H9 (cell line): Measurements from ENCODE around the gene TNKS1BP1. TPM values are rescaled to one million over a fixed set of nuclear protein-coding genes. Genes with fewer than 3 reads are reported as not detected.

Experiments
- DNase-seq: peaks from one replicate; pipeline ENCODE4 v3.0.0-alpha.2; 2017
- H2AFZ ChIP-seq: one replicate; pipeline ENCODE4 v1.6.1; 2013; ENCODE audit warnings: mild to moderate bottlenecking, low read length, control low read depth, moderate library complexity
- H2AK5ac ChIP-seq: 2 replicates; pipeline ENCODE4 v1.6.1; 2013; ENCODE audit warnings: low read length, control low read depth, mixed read lengths; ENCODE audit not compliant: insufficient read length
- H2BK120ac ChIP-seq: one replicate; pipeline ENCODE4 v1.6.1; 2013; ENCODE audit warnings: low read depth, mild to moderate bottlenecking, low read length, control low read depth, inconsistent platforms; ENCODE audit not compliant: poor library complexity, severe bottlenecking
- H2BK12ac ChIP-seq: 2 replicates; pipeline ENCODE4 v1.6.1; 2013; ENCODE audit warnings: low read length, control low read depth, mixed read lengths, low read depth; ENCODE audit not compliant: insufficient read length
- H2BK15ac ChIP-seq: 2 replicates; pipeline ENCODE4 v1.6.1; 2013; ENCODE audit warnings: low read depth, low read length, control low read depth
- H2BK20ac ChIP-seq: one replicate; pipeline ENCODE4 v1.6.1; 2013; ENCODE audit warnings: low read depth, mild to moderate bottlenecking, low read length, control low read depth, inconsistent platforms; ENCODE audit not compliant: poor library complexity, severe bottlenecking
- H2BK5ac ChIP-seq: 2 replicates; pipeline ENCODE4 v1.6.1; 2013; ENCODE audit warnings: low read length, control low read depth, mixed read lengths; ENCODE audit not compliant: insufficient read length
- H3K14ac ChIP-seq: 2 replicates; pipeline ENCODE4 v1.6.1; 2013; ENCODE audit warnings: low read length, control low read depth; ENCODE audit not compliant: insufficient read depth
- H3K18ac ChIP-seq: 2 replicates; pipeline ENCODE4 v1.6.1; 2013; ENCODE audit warnings: low read depth, mild to moderate bottlenecking, mixed read lengths, low read length, control low read depth; ENCODE audit not compliant: insufficient read length
- H3K23ac ChIP-seq: 2 replicates; pipeline ENCODE4 v1.6.1; 2013; ENCODE audit warnings: low read length, control low read depth, mixed read lengths, low read depth; ENCODE audit not compliant: insufficient read length
- H3K23me2 ChIP-seq: 2 replicates; pipeline ENCODE4 v1.6.1; 2013; ENCODE audit warnings: low read depth, mild to moderate bottlenecking, mixed read lengths, low read length, control low read depth; ENCODE audit not compliant: insufficient read length, poor library complexity, severe bottlenecking
- H3K27ac ChIP-seq: 2 replicates; pipeline ENCODE4 v1.5.1; 2013; ENCODE audit warnings: low read length, control low read depth, mixed read lengths, low read depth; ENCODE audit not compliant: insufficient read length
- H3K27me3 ChIP-seq: 2 replicates; pipeline ENCODE4 v1.6.1; 2013; ENCODE audit warnings: low read length, control low read depth, inconsistent platforms; ENCODE audit not compliant: insufficient read depth
- H3K4ac ChIP-seq: 2 replicates; pipeline ENCODE4 v1.6.1; 2013; ENCODE audit warnings: low read depth, mild to moderate bottlenecking, control low read depth, inconsistent platforms, low read length, moderate library complexity
- H3K4me1 ChIP-seq: 2 replicates; pipeline ENCODE4 v1.6.1; 2013; ENCODE audit warnings: low read length, control low read depth, inconsistent platforms; ENCODE audit not compliant: insufficient read depth
- H3K4me2 ChIP-seq: 2 replicates; pipeline ENCODE4 v1.6.1; 2013; ENCODE audit warnings: low read length, control low read depth, mixed read lengths; ENCODE audit not compliant: insufficient read length, insufficient read depth
- H3K56ac ChIP-seq: 2 replicates; pipeline ENCODE4 v1.6.1; 2013; ENCODE audit warnings: low read depth, mild to moderate bottlenecking, mixed read lengths, low read length, control low read depth; ENCODE audit not compliant: insufficient read length
- H3K79me1 ChIP-seq: 2 replicates; pipeline ENCODE4 v1.6.1; 2013; ENCODE audit warnings: low read depth, mild to moderate bottlenecking, moderate library complexity, low read length, control low read depth, inconsistent platforms; ENCODE audit not compliant: insufficient read depth, poor library complexity, severe bottlenecking
- H3K79me2 ChIP-seq: 2 replicates; pipeline ENCODE4 v1.6.1; 2013; ENCODE audit warnings: low read length, control low read depth, inconsistent platforms; ENCODE audit not compliant: insufficient read depth
- H3K9ac ChIP-seq: 2 replicates; pipeline ENCODE4 v1.6.1; 2013; ENCODE audit warnings: low read length, control low read depth, mixed read lengths; ENCODE audit not compliant: insufficient read length; ENCODE audit errors: extremely low read depth
- H3K9me3 ChIP-seq: one replicate; pipeline ENCODE4 v1.6.1; 2013; ENCODE audit warnings: low read depth, low read length, inconsistent platforms; ENCODE audit not compliant: control insufficient read depth
- H3T11ph ChIP-seq: one replicate; pipeline ENCODE4 v1.6.1; 2013; ENCODE audit warnings: mild to moderate bottlenecking, low read length, control low read depth, inconsistent platforms
- H4K20me1 ChIP-seq: one replicate; pipeline ENCODE4 v1.6.1; 2013; ENCODE audit not compliant: control insufficient read depth, insufficient read length, insufficient read depth
- H4K5ac ChIP-seq: 2 replicates; pipeline ENCODE4 v1.6.1; 2013; ENCODE audit warnings: low read depth, mild to moderate bottlenecking, mixed read lengths, low read length, control low read depth; ENCODE audit not compliant: insufficient read length
- H4K8ac ChIP-seq: replicated peaks from 2 replicates; pipeline ENCODE4 v1.6.1; 2013; ENCODE audit warnings: low read length, control low read depth, mixed read lengths, low read depth; ENCODE audit not compliant: insufficient read length
- H4K91ac ChIP-seq: 2 replicates; pipeline ENCODE4 v1.6.1; 2013; ENCODE audit warnings: low read depth, mild to moderate bottlenecking, moderate library complexity, mixed read lengths, low read length, control low read depth; ENCODE audit not compliant: insufficient read length
- H3K27ac Mint-ChIP-seq, 3 experiments: 2 replicates in 2 of 3; 3 replicates in 1 of 3; pipeline ENCODE4 v1.8.0; 2020 to 2021; ENCODE audit warnings: mixed read lengths in 3 of 3, mild to moderate bottlenecking in 1 of 3, moderate library complexity in 1 of 3
- H3K27me3 Mint-ChIP-seq: 2 replicates; pipeline ENCODE4 v1.8.0; 2021; ENCODE audit warnings: low read depth, mild to moderate bottlenecking, moderate library complexity, mixed read lengths
- H3K36me3 Mint-ChIP-seq, 3 experiments: 2 replicates in 2 of 3; 3 replicates in 1 of 3; pipeline ENCODE4 v1.8.0; 2020 to 2021; ENCODE audit warnings: low read depth in 3 of 3, mixed read lengths in 3 of 3; ENCODE audit not compliant: insufficient read depth in 1 of 3
- H3K4me1 Mint-ChIP-seq, 2 experiments: 2 replicates each; pipeline ENCODE4 v1.8.0; 2020; ENCODE audit warnings: mixed read lengths in 2 of 2
- H3K4me3 Mint-ChIP-seq, 2 experiments: 2 replicates in 1 of 2; 3 replicates in 1 of 2; pipeline ENCODE4 v1.8.0; 2020 to 2021; ENCODE audit warnings: mild to moderate bottlenecking in 2 of 2, mixed read lengths in 2 of 2, moderate library complexity in 1 of 2
- H3K9me3 Mint-ChIP-seq, 2 experiments: 2 replicates in 1 of 2; 3 replicates in 1 of 2; pipeline ENCODE4 v1.8.0; 2020; ENCODE audit warnings: mild to moderate bottlenecking in 2 of 2, mixed read lengths in 2 of 2, moderate library complexity in 1 of 2
- WGBS: extraction: QIAGEN DNeasy Blood & Tissue Kit; methylation state at CpG from one replicate; pipeline ENCODE4 v1.1.7; 2013; ENCODE audit warnings: missing lambda C conversion rate, low lambda C conversion rate, mixed read lengths; ENCODE audit not compliant: insufficient read length; ENCODE audit errors: extremely low coverage; 5-methylcytosine and 5-hydroxymethylcytosine counted together
- total RNA-seq: library from RNA; stranded (reverse); gene quantifications from 2 replicates; pipeline ENCODE4 v1.2.1, GENCODE V29; 2021
- TF ChIP-seq, protein P1 (sequence below): fragments of 200-600 bp; sonication (generic); conservative IDR thresholded peaks from 3 replicates; pipeline ENCODE4 v1.8.0; 2021; ENCODE audit warnings: antibody characterized with exemption, mild to moderate bottlenecking

TNKS1BP1 gene
- total RNA-seq, 1 experiment from 2014 or later, result 130 TPM

DNA sequence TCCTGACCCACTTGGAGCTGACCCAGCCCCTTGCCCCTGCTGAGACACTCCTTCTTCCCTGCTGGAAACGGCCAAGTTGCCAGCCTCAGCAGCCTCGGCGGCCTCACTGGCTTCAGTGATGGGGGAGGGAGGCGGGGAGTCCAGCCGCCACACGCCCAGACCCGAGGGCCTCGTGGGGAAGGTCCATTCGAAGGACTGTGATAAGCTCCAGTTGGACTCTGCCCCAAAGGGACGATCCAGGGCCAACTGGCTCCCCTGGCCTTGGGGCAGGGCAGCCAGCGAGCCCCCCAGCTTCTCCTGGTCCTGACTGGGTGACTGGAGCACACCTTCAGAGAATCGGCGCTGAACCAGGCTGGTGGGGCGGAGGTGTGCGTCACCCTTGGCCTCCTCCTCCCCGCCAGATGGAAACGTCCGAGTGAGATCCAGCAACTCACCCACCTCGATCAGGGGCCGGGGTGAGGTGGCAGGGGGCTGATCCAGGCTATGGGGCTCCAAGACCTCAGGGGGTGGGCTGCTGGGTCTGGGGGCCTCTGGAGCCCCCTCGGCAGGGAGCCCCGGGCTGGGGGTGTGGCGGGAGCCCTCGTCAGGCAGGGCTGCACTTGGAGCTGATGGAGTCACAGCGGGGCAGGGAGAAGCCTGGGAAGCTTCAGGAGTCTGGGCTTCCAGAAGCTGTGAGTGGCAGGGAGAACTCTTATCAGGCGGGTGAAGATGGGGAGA lies 11.5 kb downstream of the TNKS1BP1 start:
- H4K91ac ChIP-seq, result no peak overlapping the region
- H3K4me3 Mint-ChIP-seq, result no peak overlapping the region
- H3K36me3 Mint-ChIP-seq, result peaks cover 30 to 42% (median 36%) of the 10 kb centered on the region in 3 experiments
- no peak overlapping the region for H3T11ph ChIP-seq
- H4K5ac ChIP-seq, result no peak overlapping the region
- H3K79me1 ChIP-seq, result no peaks in the 10 kb centered on the region
- no peak overlapping the region for H2AK5ac ChIP-seq
- no peak overlapping the region for H2BK120ac ChIP-seq
- H4K20me1 ChIP-seq, result no peaks in the 10 kb centered on the region
- H2BK20ac ChIP-seq, result no peak overlapping the region
- no peak overlapping the region for H3K4me2 ChIP-seq
- no peak overlapping the region for H3K23ac ChIP-seq
- H3K9me3 Mint-ChIP-seq, result no peaks in the 10 kb centered on the region
- H2BK5ac ChIP-seq, result no peak overlapping the region
- H3K14ac ChIP-seq, result no peak overlapping the region
- H2AFZ ChIP-seq, result no peak overlapping the region
- TF ChIP-seq, protein P1, sequence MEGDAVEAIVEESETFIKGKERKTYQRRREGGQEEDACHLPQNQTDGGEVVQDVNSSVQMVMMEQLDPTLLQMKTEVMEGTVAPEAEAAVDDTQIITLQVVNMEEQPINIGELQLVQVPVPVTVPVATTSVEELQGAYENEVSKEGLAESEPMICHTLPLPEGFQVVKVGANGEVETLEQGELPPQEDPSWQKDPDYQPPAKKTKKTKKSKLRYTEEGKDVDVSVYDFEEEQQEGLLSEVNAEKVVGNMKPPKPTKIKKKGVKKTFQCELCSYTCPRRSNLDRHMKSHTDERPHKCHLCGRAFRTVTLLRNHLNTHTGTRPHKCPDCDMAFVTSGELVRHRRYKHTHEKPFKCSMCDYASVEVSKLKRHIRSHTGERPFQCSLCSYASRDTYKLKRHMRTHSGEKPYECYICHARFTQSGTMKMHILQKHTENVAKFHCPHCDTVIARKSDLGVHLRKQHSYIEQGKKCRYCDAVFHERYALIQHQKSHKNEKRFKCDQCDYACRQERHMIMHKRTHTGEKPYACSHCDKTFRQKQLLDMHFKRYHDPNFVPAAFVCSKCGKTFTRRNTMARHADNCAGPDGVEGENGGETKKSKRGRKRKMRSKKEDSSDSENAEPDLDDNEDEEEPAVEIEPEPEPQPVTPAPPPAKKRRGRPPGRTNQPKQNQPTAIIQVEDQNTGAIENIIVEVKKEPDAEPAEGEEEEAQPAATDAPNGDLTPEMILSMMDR, result no peak
- WGBS, result no CpG with 5 or more reads among the region's 26 CpGs
- no peak overlapping the region for H4K8ac ChIP-seq
- peaks cover 2% of the 10 kb centered on the region; the same call in 1 of the 2 replicates for H3K79me2 ChIP-seq
- DNase-seq, result no peak
- H3K4me1 ChIP-seq, result peaks cover 21% of the 10 kb centered on the region
- H3K23me2 ChIP-seq, result peaks cover 6% of the 10 kb centered on the region
- H3K27ac ChIP-seq, result no peak overlapping the region
- H3K9ac ChIP-seq, result no peak overlapping the region
- H3K27ac Mint-ChIP-seq, result peak overlapping the region in 1 of 3 experiments; percentile 33; a peak in 4 of 7 replicates
- H3K18ac ChIP-seq, result no peak overlapping the region
- H3K56ac ChIP-seq, result no peak overlapping the region
- no peaks in the 10 kb centered on the region for H3K27me3 Mint-ChIP-seq
- H2BK15ac ChIP-seq, result no peak overlapping the region
- no peak overlapping the region for H3K4ac ChIP-seq
- peaks cover 17 to 20% of the 10 kb centered on the region in 2 experiments for H3K4me1 Mint-ChIP-seq
- H3K27me3 ChIP-seq, result no peaks in the 10 kb centered on the region
- no peak overlapping the region for H2BK12ac ChIP-seq
- H3K9me3 ChIP-seq, result no peaks in the 10 kb centered on the region
